Middle frontal gyrus (tissue), 1 donor: ENCODE measurements around the gene TARBP2.
"Not testable (repeated sequence)": the region's sequence is repeated elsewhere in the genome, so short reads cannot be mapped to it uniquely, and the experiment has no call there.

Experiments
- DNase-seq: peaks from one replicate; pipeline ENCODE4 v3.0.0-alpha.2; 2015; ENCODE audit warnings: low spot score; ENCODE audit errors: extremely low spot score

TARBP2 gene

DNA sequence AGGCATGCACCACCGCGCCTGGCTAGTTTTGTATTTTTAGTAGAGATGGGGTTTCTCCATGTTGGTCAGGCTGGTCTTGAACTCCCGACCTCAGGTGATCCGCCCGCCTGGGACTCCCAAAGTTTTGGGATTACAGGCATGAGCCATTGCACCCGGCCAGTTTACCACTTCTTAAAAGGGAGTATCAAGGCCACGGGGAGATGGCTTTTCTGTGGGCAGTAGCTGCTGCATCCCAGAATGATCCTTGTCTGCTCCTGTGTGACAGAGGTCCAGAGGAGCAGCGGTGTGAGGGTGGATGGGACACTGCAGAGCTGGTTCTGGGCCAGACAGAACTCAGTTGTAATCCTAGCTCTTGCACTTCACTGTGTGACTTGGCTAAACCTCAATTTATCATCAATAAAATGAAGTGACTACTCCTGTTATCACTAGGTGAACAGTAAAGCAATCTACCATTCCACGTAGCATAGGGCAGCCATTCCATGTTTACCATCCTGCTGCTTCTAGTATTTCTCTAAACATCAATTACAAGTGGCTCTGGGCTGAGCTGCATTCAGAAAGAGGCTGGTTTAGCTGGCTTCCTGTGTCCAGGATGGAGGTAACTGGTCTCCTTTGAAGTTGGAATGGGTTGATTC is 9.2 kb downstream of the TARBP2 start:
- no peak for DNase-seq

DNA sequence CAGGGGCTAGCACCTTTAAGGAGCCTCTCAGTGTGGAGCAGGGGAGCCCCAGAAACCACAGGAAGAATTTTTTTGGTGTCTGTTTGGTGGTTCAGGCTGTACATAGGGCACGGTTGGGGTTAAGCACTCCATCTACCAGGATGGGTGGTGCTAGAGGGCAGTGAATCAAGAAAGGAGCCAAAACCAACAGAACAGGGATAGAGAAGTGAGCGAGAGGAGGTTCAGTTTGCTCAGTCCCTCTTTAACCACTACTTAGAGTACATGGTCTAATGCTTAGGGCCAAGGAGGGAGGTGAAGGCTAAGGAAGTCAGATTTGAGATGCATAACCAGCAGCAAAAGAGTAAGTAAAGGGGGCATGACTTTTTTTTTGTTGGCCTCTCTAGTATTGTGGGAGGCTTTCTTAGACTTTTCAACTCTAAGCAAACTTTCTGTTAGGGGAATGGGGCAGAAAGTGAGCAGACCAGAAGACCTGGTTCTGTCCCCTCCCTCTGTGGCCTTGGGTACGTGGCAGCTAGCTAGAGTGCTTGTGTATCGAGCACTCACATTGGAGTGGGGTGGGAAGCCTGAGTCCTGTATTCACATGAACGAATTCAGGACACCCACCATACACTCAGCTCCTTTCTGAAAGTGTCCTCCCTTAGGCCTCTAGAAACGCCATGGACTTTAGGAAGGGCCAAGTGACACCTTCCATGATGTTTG is 12.8 kb downstream of the TARBP2 start:
- DNase-seq = no peak

DNA sequence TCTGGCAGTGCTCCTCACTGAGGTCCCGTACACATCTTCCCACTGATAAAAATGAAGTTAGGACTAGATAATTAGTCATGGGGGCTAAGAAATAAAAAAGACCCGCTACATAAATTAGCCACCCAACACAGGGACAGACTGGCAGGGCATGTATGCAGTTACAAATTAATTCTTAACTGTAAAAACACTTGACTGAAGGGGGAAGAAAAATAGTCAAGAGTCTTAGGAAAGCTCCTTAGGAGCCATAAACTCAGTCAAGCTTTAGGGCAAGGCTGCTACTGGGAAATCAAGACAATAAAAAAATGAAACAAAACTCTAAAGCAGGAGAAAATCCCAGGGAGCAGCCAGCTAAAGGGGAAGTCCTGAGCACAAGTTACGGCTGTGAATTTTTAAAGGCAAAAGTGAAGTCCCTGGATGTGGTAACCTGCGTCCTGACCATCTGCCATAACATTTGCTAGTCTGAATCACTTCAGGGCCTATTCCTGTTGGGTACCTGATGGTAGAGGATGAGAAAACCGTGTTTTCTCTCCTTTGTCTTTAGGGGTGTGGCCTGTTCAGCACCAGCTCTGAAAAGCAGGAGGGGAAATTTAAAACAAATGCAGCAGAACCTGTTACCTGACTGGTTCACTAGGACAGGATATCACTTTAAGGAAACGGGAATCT is 13.7 kb downstream of the TARBP2 start:
- DNase-seq = no peak

DNA sequence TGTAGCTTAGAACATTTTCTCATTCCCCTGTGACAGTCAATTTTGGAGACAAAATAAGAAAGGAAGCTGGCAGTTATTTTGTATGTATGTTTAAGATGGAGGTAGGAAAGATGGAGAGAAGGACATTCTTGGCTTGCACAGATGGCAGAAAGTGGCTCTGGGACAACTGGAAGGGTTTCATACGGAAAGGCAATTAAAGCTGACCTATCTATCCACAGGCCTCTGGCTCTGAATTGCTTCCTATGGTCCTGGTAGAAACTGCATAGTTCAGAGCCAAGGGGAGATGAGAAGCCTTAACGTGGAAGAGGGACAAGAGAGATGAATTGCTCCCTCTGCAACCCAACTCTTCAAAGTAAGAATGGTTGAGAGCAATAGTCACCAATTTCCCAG is 14.2 kb downstream of the TARBP2 start:
- DNase-seq = no peak

DNA sequence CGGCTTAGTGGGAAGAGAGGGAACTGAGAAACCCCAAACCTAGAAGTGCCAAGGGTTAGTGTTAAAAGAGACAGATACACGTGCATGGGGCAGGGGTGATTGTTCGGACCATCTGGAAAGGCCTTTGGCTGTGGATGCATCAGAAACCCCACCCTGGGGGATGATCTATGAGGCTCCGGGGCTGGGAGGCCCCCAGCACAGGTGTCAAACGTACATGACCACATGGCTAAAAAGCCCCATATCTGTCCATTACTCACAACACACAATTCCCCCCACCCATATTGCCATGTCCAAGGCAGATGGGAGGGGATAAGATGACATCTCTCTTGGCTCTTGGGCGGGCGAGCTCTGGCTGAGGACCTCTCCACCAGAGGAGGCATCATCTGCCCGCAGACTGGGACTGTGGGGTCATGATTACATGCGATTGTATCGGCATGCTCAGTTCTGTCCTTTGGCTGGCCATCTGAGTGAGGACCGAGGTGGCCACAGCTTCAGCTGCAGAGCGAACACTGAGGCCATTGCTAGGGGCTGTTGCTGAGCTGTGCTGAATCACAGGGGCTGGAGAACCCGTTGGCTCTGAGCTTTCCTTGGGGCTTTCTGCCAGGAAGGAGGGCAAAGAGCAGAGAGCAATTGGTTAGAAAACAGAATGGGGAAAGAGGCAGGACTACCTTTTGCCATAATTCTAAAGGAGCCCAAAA is 15.8 kb downstream of the TARBP2 start:
- no peak for DNase-seq

DNA sequence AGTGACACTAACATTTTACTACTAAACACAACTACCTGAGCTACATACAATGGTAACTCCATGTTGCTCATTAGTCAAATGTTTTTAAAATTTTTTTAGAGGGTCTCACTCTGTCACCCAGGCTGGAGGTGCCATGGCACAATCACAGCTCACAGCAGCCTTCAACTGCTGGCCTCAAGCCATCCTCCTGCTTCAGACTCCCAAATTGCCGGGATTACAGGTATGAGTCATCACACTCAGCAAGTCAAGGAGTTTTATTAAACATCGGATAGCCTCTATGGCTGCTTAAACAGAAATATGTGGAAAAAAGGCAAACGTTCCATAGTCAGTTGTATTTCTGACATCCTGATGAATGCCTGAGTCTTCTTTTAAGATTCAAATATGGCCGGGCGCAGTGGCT is 17.3 kb downstream of the TARBP2 start:
- no peak for DNase-seq

DNA sequence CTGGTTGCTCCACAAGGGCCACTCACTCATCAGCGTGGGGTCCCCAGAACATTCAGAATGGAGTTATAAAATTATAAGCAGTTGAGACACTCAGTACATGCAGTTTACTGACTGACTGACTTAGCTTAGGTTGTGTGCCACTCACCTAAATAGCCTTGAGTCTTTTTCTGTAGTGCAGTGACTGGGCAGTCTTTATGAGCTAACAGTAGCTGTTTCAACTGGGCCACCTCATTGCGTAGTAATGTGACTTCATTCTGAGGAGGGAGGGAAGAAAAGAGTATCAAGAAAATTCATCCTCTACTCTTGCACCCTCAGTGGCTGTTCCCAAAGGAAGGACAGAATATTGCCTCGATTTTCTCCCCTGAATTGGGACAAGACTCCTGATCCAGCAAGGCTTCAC is 22.0 kb downstream of the TARBP2 start:
- no peak for DNase-seq

DNA sequence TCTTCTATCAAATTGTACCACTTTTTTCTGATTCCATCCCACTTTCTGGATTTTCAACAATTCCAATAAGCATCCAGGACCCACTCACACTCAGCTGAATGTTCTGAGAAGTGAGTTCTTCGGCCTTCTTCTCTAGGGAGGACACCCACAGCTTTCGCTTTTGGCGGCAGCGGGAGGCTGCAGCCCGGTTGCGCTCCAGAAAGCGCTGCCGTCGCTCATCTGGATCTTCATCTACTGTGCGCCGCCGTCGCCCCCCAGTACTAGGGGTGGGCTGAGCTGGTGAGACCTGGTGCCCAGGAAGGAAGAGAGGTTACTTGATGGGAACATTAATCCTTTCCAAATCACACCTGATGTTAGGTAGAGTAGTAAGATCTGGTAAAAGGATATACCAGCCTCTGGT is 23.4 kb downstream of the TARBP2 start:
- no peak for DNase-seq

DNA sequence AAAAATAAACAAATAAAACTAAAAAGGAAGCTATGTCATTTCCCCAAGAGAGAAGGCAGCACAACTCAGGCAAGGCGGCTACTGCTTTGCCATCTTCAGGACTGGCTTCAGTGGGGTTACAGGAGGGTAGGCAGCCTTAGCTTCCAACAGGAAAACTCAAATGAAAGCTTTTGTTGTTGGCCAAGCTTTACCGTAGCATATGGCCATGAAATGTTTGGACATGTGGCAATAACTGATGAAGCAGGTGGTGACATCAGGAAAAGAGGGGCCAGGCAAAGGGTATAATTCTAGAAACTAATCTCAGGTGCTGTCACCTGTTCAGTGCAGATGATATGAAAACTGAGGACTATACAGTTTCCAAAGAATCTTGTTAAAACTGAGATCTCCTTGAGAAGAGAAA is 29.0 kb downstream of the TARBP2 start:
- DNase-seq = no peak

DNA sequence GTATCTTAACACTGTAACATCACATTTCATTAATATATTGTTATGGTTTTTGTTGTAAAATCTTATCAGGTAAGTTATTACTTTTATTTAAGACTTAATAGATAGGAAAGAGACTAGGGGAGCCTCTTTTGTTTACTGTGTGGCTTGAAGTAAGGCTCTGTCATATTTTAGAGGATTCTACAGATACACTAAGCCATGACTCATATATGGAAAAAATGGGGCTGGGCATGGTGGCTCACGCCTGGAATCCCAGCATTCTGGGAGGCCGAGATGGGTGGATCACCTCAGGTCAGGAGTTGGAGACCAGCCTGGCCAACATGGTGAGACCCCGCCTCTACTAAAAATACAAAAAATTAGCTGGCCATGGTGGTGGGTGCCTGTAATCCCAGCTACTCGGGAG is 29.8 kb downstream of the TARBP2 start:
- DNase-seq = no peak

DNA sequence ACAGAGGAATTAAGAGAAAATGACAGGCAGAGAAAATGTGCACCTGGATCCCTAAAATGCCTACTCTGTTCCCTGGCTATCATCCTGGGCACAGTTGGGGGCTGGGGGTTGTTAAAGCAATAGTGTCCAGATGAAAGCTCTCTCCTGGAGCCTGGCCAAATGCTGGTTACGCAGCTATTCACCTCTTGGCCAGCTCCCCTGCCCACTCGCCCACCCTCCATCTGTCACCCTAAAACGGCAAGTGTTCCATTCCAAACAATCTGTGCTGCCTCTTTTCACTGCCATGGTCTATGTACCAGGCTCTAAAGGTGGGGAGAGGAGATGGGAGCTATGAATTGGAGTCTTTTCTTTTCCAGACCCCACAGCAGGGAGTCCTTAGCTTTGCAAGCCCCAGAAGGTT is 30.9 kb downstream of the TARBP2 start:
- no peak for DNase-seq

DNA sequence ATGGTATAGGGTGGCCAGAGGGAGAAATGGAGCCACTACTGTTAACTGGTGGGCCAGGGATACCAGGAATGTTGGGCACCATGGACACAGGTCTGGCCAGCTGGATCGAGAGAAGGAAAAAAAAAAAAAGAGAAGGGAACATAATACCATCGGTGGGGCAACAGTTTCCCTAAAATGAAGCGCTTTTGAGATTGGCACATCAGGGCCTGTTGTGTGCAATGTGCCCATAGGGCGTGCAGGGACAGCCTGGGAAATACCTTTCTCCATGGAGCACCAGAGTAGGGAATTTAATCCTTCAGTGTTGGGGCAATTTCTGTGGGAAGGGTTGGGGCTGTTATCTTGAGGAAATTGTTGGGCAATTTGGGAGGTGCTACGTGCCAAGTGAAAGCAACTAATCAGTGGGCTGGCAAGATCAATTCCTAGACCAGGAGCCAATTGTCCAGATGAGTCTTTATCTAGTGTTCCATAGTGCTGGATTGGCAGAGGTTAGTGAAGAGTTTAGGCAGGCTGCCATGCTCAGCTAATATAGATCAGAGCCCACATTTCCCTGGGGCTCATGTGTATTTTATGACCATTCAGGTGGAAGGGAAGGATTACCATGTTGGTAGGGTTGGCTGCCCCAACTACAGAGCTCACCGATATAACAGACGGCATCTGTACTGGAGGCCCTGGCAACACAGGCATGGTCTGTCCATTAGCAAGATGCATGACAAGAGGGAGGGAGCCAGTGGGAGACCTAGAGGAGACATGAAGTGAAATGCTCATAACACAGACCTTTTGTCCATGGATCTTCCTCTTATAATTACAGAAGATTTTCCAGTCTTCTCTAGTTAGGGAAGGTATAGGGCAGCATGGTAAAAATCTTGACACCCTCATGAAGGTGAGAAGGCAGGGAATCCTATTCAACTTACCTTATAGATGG is 31.7 kb downstream of the TARBP2 start:
- no peak for DNase-seq

DNA sequence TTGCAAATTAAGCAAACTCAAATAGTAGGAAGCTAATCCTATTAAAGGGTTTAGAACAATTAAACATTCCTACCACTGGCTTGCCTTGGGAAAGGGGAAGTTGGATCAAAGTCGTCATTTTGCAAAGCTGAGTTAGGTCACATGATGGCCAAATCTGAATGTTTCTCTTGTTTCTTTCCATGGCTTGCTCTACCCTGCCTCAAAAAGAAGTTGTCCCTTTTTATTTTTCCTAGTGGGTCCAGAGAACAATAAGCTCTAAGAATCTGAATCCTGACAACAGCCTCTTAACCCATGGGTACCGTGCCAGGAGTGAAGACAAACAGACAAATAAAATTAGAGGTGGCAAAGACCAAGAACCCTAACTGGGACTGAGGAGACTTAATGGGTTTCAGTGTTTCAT is 32.4 kb downstream of the TARBP2 start:
- DNase-seq = no peak

DNA sequence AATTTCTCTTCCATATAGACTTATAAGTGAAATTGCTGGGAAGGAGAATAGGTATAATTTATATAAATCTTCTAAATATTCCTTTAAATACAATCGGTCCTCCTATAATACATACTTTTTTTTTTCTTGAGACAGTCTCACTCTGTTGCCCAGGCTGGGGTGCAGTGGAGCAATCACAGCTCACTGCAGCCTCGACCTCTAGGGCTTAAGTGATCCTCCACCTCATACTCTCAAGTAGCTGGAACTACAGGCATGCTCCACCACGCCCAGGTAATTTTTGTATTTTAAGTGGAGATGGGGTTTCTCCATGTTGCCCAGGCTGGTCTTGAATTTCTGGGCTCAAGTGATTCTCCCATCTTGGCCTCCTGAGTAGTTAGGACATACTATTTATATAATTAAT is 35.9 kb downstream of the TARBP2 start:
- no peak for DNase-seq

DNA sequence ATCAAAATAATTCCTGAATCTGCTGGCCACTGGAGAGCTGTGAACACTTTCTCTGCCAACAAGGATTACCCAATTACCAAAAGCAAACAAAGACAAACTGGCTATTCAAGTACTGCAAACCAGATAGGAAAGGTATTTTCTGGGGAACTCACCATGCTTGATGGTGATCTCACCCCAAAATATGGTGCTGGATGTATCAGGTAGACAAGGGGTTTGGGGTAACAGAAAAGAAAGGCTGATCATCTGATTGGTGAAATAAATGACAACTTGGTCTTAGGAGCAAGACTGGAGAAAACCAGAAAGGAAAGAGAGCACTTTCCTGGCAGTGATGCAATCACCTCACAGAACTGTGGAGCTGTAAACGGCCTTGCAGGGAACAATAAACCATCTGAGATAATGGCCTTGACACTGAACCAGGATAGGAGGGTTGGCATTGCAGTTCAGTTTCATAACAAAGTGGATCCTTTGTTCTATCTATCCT is 37.2 kb downstream of the TARBP2 start:
- no peak for DNase-seq

DNA sequence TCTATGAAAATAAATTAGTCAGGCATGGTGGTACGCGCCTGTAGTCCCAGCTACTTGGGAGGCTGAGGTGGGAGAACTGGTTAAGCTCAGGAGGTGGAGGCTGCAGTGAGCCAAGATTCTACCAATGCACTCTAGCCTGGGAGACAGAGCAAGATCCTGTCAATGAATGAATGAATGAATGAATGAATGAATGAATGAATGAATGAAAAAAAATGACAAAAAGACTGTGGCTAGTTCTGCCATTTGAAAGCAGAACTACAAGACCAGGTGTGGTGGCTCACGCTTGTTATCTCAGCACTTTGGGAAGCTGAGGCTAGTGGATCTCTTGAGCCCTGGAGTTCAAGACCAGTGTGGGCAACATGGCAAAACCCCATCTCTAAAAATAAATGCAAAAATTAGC is 38.4 kb downstream of the TARBP2 start:
- DNase-seq = no peak

DNA sequence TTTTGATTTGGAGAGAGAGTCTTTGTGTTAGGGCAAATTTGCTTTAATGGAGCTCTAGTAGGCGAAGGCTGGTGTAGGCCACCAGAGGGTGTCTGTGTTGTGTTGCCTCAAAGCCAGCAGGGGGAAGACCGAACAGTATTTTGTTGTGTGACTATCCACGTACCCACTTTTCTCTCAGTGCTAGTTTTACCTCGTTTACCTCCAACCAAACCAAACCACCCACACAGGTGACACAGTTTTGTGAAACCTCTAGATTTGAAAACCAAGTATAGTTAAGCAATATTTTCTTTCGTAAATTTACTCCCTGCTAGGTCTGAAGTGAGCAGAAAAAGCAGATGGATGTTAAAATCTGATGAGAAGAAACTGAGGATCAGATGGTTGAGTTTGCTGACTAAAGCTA is 42.5 kb downstream of the TARBP2 start:
- DNase-seq = peak; percentile 69

DNA sequence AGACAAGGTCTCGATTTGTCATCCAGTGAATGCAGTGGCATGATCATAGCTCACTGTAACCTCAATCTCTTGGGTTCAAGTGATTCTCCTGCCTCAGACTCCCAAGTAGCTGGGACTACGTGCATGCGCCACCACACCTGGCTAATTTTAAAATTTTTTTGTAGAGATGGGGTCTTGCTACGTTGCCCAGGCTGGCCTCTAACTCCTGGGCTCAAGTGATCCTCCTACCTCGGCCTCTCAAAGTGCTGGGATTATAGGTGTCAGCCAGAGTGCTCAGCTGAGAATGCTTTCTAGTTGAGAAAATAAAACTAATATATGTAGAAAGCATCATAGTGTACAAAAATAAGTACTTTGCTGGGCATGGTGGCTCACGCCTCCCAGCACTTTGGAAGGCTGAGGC is 47.3 kb downstream of the TARBP2 start:
- DNase-seq = not testable (repeated sequence)

DNA sequence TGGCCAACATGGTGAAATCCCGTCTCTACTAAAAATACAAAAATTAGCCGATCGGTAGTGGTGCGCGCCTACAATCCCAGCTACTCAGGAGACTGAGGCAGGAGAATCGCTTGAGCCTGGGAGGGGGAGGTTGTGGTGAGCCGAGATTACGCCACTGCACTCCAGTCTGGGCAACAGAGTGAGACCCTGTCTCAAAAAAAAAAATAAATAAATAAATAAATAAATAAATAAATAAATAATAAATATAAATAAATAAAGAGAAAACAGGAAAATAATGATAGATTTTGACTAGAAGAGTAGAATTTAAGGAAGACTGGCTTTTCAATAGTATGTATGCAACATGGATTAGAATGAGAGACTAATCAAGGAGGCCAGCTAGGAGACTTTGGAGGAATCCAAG is 49.0 kb downstream of the TARBP2 start:
- DNase-seq = not testable (repeated sequence)

DNA sequence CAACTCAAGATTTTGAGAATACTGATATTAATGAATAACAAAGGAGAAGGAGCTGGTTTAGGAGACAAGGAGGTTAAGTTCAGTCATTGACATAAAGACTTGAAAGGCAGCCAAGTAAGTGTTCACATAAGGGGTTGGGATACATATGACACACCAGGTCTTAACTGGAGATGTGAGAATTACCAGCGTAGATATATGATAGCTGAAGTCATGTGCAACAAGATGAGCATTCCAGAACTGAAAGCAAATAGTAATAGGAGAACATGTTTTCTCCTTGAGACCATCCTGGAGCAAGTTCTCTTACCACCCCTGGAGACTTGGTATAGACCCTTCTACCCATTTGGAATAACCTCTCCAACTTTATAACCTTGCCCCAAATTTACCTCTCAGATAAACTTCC is 49.5 kb downstream of the TARBP2 start:
- no peak for DNase-seq

DNA sequence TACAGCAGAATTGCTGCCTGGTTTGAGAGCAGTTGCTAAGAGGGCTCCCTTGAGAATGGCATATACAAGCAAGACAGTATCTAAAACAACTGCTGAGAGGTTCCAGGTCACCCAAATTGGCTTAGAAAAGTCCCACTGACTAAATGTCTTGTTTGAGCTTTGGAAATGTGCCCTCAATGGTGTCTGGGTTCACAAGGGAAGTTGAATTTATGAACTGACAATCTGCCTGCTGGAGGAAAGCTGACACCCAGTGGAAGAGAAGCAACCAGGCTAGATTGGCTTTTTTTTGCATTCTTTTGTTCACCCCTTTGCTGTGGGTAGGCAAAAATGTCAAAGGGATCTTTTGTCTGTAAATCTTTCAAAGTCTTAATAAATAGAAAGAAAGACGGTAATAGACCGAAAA is 50.8 kb downstream of the TARBP2 start:
- DNase-seq = no peak
